K562 (cell line): ENCODE results near the gene TCEAL8. TPM values are rescaled to one million over a fixed set of nuclear protein-coding genes. Genes with fewer than 3 reads are reported as not detected.

Source experiments
- ATAC-seq: fragments of 200-7000 bp; cut with Tn5 transposase; 3 replicates; pipeline ENCODE4 v1.9.1; 2020; ENCODE audit warnings: moderate library complexity
- Bru-seq: library from RNA; stranded (reverse); fragments of 400-500 nt; gene quantifications from one replicate; lab custom pipeline; 2021; lab: Mats Ljungman, UMichigan
- BruChase-seq, 2 experiments: library from RNA; stranded (reverse); fragments of 400-500 nt; gene quantifications; one replicate each; lab custom pipeline; 2021; lab: Mats Ljungman, UMichigan
- BruUV-seq: library from RNA; stranded (reverse); fragments of 400-500 nt; replicated peaks from 2 replicates; lab custom pipeline; 2021; lab: Mats Ljungman, UMichigan
- CTCF ChIA-PET: fragments of 300-600 bp; formaldehyde crosslinking; extraction: SDS; loops from one replicate; lab custom pipeline; 2021; ENCODE audit warnings: low intra/inter-chr PET ratio; lab: Yijun Ruan, JAX
- POLR2A ChIA-PET: fragments of 300-600, 350-650 bp; sonication (Branson Sonifier 250); formaldehyde crosslinking; extraction: SDS; loops from one replicate; lab custom pipeline; 2021; ENCODE audit warnings: antibody characterized with exemption, inconsistent platforms; lab: Yijun Ruan, JAX
- DNase-seq, 4 experiments: peaks; one replicate each; pipeline versions ENCODE4 v3.0.0 to v3.0.0-alpha.2; 2011 to 2018; ENCODE audit warnings: low spot score in 3 of 4, mixed read lengths in 3 of 4; ENCODE audit errors: extremely low read depth in 1 of 4
- FAIRE-seq: peaks from 2 replicates; lab custom pipeline; 2011; peaks lifted over from hg19 to GRCh38; lab: Jason Lieb, UNC
- H2AFZ ChIP-seq: 2 replicates; pipeline ENCODE4 v1.6.0; 2011; ENCODE audit warnings: low read depth, low read length, control low read depth, inconsistent platforms
- H3K27ac ChIP-seq: fragments of 200-600 bp; 3 replicates; pipeline ENCODE4 v1.8.0; 2011; ENCODE audit warnings: low read depth, mild to moderate bottlenecking, control low read depth, inconsistent platforms, low read length, moderate library complexity, mixed read lengths; ENCODE audit errors: extremely low read depth
- H3K27me3 ChIP-seq, 2 experiments: fragments of 300-600 bp in 1 of 2; 2 replicates in 1 of 2; 3 replicates in 1 of 2; pipeline versions ENCODE4 v1.6.0 to v1.8.0; 2011; ENCODE audit warnings: inconsistent platforms in 2 of 2, low read length in 2 of 2, mild to moderate bottlenecking in 1 of 2, mixed read lengths in 1 of 2, moderate library complexity in 1 of 2; ENCODE audit not compliant: control insufficient read depth in 2 of 2, insufficient read depth in 2 of 2
- H3K36me3 ChIP-seq: fragments of 300-600 bp; 3 replicates; pipeline ENCODE4 v1.8.0; 2011; ENCODE audit warnings: mild to moderate bottlenecking, low read length, inconsistent platforms; ENCODE audit not compliant: control insufficient read depth, insufficient read depth
- H3K4me1 ChIP-seq, 2 experiments: fragments of 200-600 bp in 1 of 2; replicated peaks in 1 of 2; 2 replicates in 1 of 2; 3 replicates in 1 of 2; pipeline versions ENCODE4 v1.5.1 to v1.8.0; 2011; ENCODE audit warnings: inconsistent platforms in 2 of 2, low read length in 2 of 2, mild to moderate bottlenecking in 1 of 2, mixed read lengths in 1 of 2, moderate library complexity in 1 of 2; ENCODE audit not compliant: control insufficient read depth in 2 of 2, insufficient read depth in 2 of 2
- H3K4me2 ChIP-seq: 2 replicates; pipeline ENCODE4 v1.6.1; 2011; ENCODE audit warnings: low read length, control low read depth, inconsistent platforms, mixed read lengths; ENCODE audit not compliant: insufficient read depth
- H3K4me3 ChIP-seq: fragments of 200-600 bp; sonication (generic), shearing (Covaris generic); 2 replicates; pipeline ENCODE4 v1.5.1; 2016; ENCODE audit warnings: control low read depth, inconsistent platforms
- H3K79me2 ChIP-seq: fragments of 200-600 bp; 3 replicates; pipeline ENCODE4 v1.8.0; 2011; ENCODE audit warnings: low read length, inconsistent platforms; ENCODE audit not compliant: control insufficient read depth, insufficient read depth
- H3K9ac ChIP-seq, 2 experiments: 2 replicates each; pipeline versions ENCODE4 v1.6.0 to v1.6.1; 2011; ENCODE audit warnings: low read depth in 2 of 2, low read length in 2 of 2, control low read depth in 1 of 2, inconsistent platforms in 1 of 2, mild to moderate bottlenecking in 1 of 2, mixed read lengths in 1 of 2; ENCODE audit not compliant: insufficient read depth in 1 of 2
- H3K9me1 ChIP-seq: one replicate; pipeline ENCODE4 v1.6.0; 2011; ENCODE audit warnings: inconsistent platforms, mild to moderate bottlenecking, low read length, moderate library complexity; ENCODE audit not compliant: control insufficient read depth, insufficient read depth
- H3K9me3 ChIP-seq: replicated peaks from 2 replicates; pipeline ENCODE4 v1.5.1; 2011; ENCODE audit warnings: low read depth, low read length, inconsistent platforms; ENCODE audit not compliant: control insufficient read depth, insufficient read depth
- H4K20me1 ChIP-seq: replicated peaks from 2 replicates; pipeline ENCODE4 v1.6.1; 2011; ENCODE audit warnings: low read length, inconsistent platforms, mixed read lengths; ENCODE audit not compliant: control insufficient read depth, insufficient read depth
- JUNB ChIP-seq: fragments of 450-650 bp; formaldehyde crosslinking; conservative IDR thresholded peaks from 2 replicates; pipeline ENCODE4 v1.4.0; 2020; ENCODE audit warnings: mild to moderate bottlenecking
- PBX2 ChIP-seq, 2 experiments: IDR thresholded peaks in 1 of 2; conservative IDR thresholded peaks in 1 of 2; 2 replicates each; pipeline ENCODE4 v1.6.1; 2016; ENCODE audit warnings: low read depth in 2 of 2, mild to moderate bottlenecking in 1 of 2, missing compliant biosample characterization in 1 of 2, missing genetic modification characterization in 1 of 2, moderate library complexity in 1 of 2
- POLR2AphosphoS5 ChIP-seq: IDR thresholded peaks from 2 replicates; pipeline ENCODE4 v1.6.1; 2011; ENCODE audit warnings: mild to moderate bottlenecking, low read depth, low read length, moderate library complexity; ENCODE audit not compliant: control insufficient read depth, insufficient read depth
- POLR2G ChIP-seq: fragments of 200-400 bp; formaldehyde crosslinking; IDR thresholded peaks from 2 replicates; pipeline ENCODE4 v1.6.1; 2017; ENCODE audit warnings: low read depth, mild to moderate bottlenecking, antibody characterized with exemption, low read length, moderate library complexity
- TOE1 ChIP-seq, 2 experiments: fragments of 450-650 bp in 1 of 2; sonication (generic) in 1 of 2; formaldehyde crosslinking in 1 of 2; IDR thresholded peaks; 2 replicates each; pipeline versions ENCODE4 v1.7.1 to v1.8.0; 2016 to 2022; ENCODE audit warnings: borderline replicate concordance in 2 of 2, mild to moderate bottlenecking in 2 of 2, antibody characterized with exemption in 1 of 2, inconsistent platforms in 1 of 2, low read depth in 1 of 2, missing genetic modification reagents in 1 of 2, moderate library complexity in 1 of 2
- ZBTB17 ChIP-seq: fragments of 450-650 bp; formaldehyde crosslinking; IDR thresholded peaks from 2 replicates; pipeline ENCODE4 v1.4.0; 2020; ENCODE audit warnings: mild to moderate bottlenecking
- ZEB2 ChIP-seq: fragments of 450-650 bp; IDR thresholded peaks from 2 replicates; pipeline ENCODE4 v1.6.1; 2016
- ZFP1 ChIP-seq: fragments of 450-650 bp; formaldehyde crosslinking; IDR thresholded peaks from 2 replicates; pipeline ENCODE4 v1.4.0; 2020; ENCODE audit warnings: mild to moderate bottlenecking, mixed read lengths
- ZNF282 ChIP-seq: sonication (generic); formaldehyde crosslinking; IDR thresholded peaks from 2 replicates; pipeline ENCODE4 v1.8.1; 2023; ENCODE audit warnings: missing genetic modification reagents
- ZNF384 ChIP-seq: IDR thresholded peaks from 2 replicates; pipeline ENCODE4 v1.6.1; 2012; ENCODE audit warnings: low read depth, low read length, improper control_type of control experiment
- WGBS: fragments of 100-300 bp; shearing (Covaris generic); methylation state at CpG from one replicate; pipeline ENCODE4 v1.1.6; 2016; ENCODE audit warnings: low coverage, mixed read lengths; ENCODE audit not compliant: insufficient coverage; ENCODE audit errors: missing lambda C conversion rate; 5-methylcytosine and 5-hydroxymethylcytosine counted together
- in situ Hi-C: fragments of 300-500 bp; cut with MboI; formaldehyde crosslinking; loops from 4 replicates; pipeline ENCODE4 v1.15.0; 2018; ENCODE audit warnings: inconsistent platforms, mixed read lengths
- intact Hi-C: fragments of 100-400 bp; cut with micrococcal nuclease; formaldehyde crosslinking; loops from 2 replicates; pipeline ENCODE4 v1.14.2; 2022
- long read RNA-seq, 3 experiments: library from polyadenylated mRNA in 2 of 3; library from RNA in 1 of 3; unstranded in 2 of 3; stranded (forward) in 1 of 3; transcript quantifications; one replicate each; pipeline ENCODE4 v2.0.0, GENCODE V29; 2019 to 2022
- polyA minus RNA-seq, 3 experiments: library from RNA; depleted of rRNA, polyadenylated mRNA; stranded (reverse); fragments of >200 nt; gene quantifications; 2 replicates each; pipeline ENCODE4 v1.2.3, GENCODE V29; 2011
- polyA plus RNA-seq, 8 experiments: library from polyadenylated mRNA; depleted of rRNA in 4 of 8; stranded (reverse) in 5 of 8; unstranded in 3 of 8; fragments of >200 nt; fragmentation: Nextera tagmentation in 2 of 8; fragmentation: Illumina TruSeq in 1 of 8; extraction: Ambion mirVana in 2 of 8; extraction: Trizol in 1 of 8; gene quantifications; 2 replicates each; pipeline versions ENCODE4 v1.2.1 to v1.2.3, GENCODE V29; 2011 to 2014; ENCODE audit warnings: inconsistent platforms in 1 of 8, missing spikeins in 1 of 8
- total RNA-seq, 7 experiments: library from RNA; depleted of rRNA in 6 of 7; stranded (reverse); fragments of >200 nt in 6 of 7; fragmentation: Illumina TruSeq in 2 of 7; extraction: Trizol in 2 of 7; gene quantifications; 2 replicates each; pipeline versions ENCODE4 v1.2.1 to v1.2.3, GENCODE V29; 2011 to 2021; ENCODE audit warnings: low replicate concordance in 1 of 7
- TF ChIP-seq, protein P1 (sequence below): fragments of 450-650 bp; IDR thresholded peaks from 2 replicates; pipeline ENCODE4 v1.6.1; 2016

The TCEAL8 gene, protein sequence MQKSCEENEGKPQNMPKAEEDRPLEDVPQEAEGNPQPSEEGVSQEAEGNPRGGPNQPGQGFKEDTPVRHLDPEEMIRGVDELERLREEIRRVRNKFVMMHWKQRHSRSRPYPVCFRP
- 7.6 and 17.8 TPM in 2 replicates for total RNA-seq (2011; cell fraction: chromatin; rRNA removed; ENCODE audit: low replicate concordance)
- total RNA-seq (2011; cell fraction: nucleolus; rRNA removed): 4.7 and 5.3 TPM in 2 replicates
- total RNA-seq (2011; cell fraction: nucleoplasm; rRNA removed): 9.1 and 16.0 TPM in 2 replicates
- 63.3 and 82.6 TPM in 2 replicates for total RNA-seq (2014; rRNA removed)
- 106 and 120 TPM in 2 replicates for total RNA-seq (2014; rRNA removed; fragmentation: Illumina TruSeq; extraction: Trizol)
- 75.7 and 84.5 TPM in 2 replicates for total RNA-seq (2015; rRNA removed; fragmentation: Illumina TruSeq; extraction: Trizol)
- total RNA-seq (2021): 47.8 and 49.0 TPM in 2 replicates
- polyA plus RNA-seq (2011; rRNA removed): 61.1 and 66.3 TPM in 2 replicates
- 8.5 and 33.0 TPM in 2 replicates for polyA plus RNA-seq (2011; cell fraction: cytosol; rRNA removed)
- 5.0 and 15.6 TPM in 2 replicates for polyA plus RNA-seq (2011; cell fraction: nucleus; rRNA removed)
- 52.8 and 85.4 TPM in 2 replicates for polyA plus RNA-seq (2012)
- 94.0 and 110 TPM in 2 replicates for polyA plus RNA-seq (2014; fragmentation: Illumina TruSeq; extraction: Trizol)
- 100 to 1,000 TPM; 153 to 178 TPM for polyA plus RNA-seq (2014; fragmentation: Nextera tagmentation; extraction: Ambion mirVana)
- polyA plus RNA-seq (2014; rRNA removed): 82.4 and 101 TPM in 2 replicates
- 27.1 and 39.1 TPM in 2 replicates for polyA minus RNA-seq (2011; rRNA and poly(A)+ RNA removed)
- 12.5 and 12.8 TPM in 2 replicates for polyA minus RNA-seq (2011; cell fraction: cytosol; rRNA and poly(A)+ RNA removed)
- polyA minus RNA-seq (2011; cell fraction: nucleus; rRNA and poly(A)+ RNA removed): 3.6 and 10.7 TPM in 2 replicates
- percentile 91 among the genes with signal in this experiment for Bru-seq, nascent RNA
- BruChase-seq, experiment 1, labeled RNA remaining after a 2-hour chase: percentile 89 among the genes with signal in this experiment
- percentile 94 among the genes with signal in this experiment for BruChase-seq, experiment 2, labeled RNA remaining after a 6-hour chase
- long read RNA-seq, experiment 1, transcript TCEAL8-201 (2 exons, 1,131 nt): minor isoform, 6 of 83 reads
- long read RNA-seq, experiment 1, transcript TCEAL8-202 (3 exons, 1,222 nt): major isoform, 50 of 83 reads
- long read RNA-seq, experiment 1, partial matches to known transcripts: 6 of 83 reads
- long read RNA-seq, experiment 1, other reads (novel, unspliced or antisense): 21 of 83 reads
- long read RNA-seq, experiment 2, transcript TCEAL8-202 (3 exons, 1,222 nt): major isoform, 24 of 47 reads
- long read RNA-seq, experiment 2, partial matches to known transcripts: 0 of 47 reads
- long read RNA-seq, experiment 2, other reads (novel, unspliced or antisense): 19 of 47 reads
- long read RNA-seq, experiment 3, transcript TCEAL8-202 (3 exons, 1,222 nt): major isoform, 39 of 47 reads
- long read RNA-seq, experiment 3, transcript TCEAL8-201 (2 exons, 1,131 nt): minor isoform, 6 of 47 reads
- long read RNA-seq, experiment 3, partial matches to known transcripts: 0 of 47 reads
- long read RNA-seq, experiment 3, other reads (novel, unspliced or antisense): 2 of 47 reads

DNA sequence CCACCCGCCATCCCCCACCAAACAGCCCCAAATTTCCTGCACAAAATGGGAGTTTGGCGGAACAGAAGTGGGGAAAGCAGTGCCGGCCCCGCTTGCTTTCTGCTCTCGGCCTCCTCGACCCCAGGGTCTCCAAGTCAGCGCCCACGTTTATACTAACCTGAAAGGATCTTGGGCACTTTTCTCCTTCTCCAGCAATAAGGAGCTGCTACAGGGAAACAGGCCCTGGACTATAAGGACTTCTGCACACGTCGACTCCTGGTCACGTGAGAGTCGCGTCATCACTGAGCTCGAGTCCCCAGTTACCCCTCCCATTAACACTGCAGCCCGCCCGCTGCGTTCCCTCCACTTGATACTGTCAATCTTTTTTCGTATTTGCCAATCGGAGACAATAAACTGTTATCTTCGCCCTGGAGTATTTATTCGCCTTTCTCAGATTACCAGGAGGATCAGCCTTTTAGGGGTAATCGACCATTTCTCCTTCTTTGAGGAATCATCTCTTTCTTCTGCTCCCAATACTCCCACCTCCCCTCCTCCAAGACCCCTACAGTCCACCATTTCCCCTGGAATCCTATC lies at the start of gene TCEAL8:
Gene TCEAL8 (minus strand): TSS at position 235 of the 573 bp plus-strand sequence. CDS start 1,176 bp downstream, outside the sequence.
- BruUV-seq: no TSS peak
- Histone ChIP-seq H3K4me3 (peak within 1 kb of the TSS; percentile 60), H3K79me2 (peaks cover 30% of the 10 kb centered on the region), H2AFZ (peak within 1 kb of the TSS; percentile 97), H3K36me3 (peaks cover 13% of the 10 kb centered on the region; the same call in 2 of the 3 replicates), H3K9ac (peak within 1 kb of the TSS; percentile 55 to 90), H3K27me3 (no peaks in the 10 kb centered on the region), H3K4me2 (peak within 1 kb of the TSS; percentile 95), H3K9me1 (no peaks in the 10 kb centered on the region), H3K4me1 (peaks cover 6 to 43% of the 10 kb centered on the region in 2 experiments; a peak in 4 of 5 replicates), H3K27ac (peak within 1 kb of the TSS; percentile 79), H4K20me1 (no peaks in the 10 kb centered on the region), H3K9me3 (no peaks in the 10 kb centered on the region)
- ATAC-seq: peak; percentile 87
- CTCF ChIA-PET: no interaction called here
- in situ Hi-C loops: no loop called here
- POLR2A ChIA-PET: no interaction called here
- peak; percentile 87 for FAIRE-seq
- WGBS: 0% methylated on average over 19 of the region's 22 CpGs
- intact Hi-C loops: loop anchor here (5.0 kb wide), 1 partner anchor 303 kb away; no protein-coding TSS in a partner anchor
- peak; percentile 75 to 89 (median 79) for DNase-seq
- TF ChIP-seq TOE1 (IDR thresholded peaks at IDR 0.05; ENCODE audit: borderline replicate concordance): peak; percentile 94
- TF ChIP-seq TOE1 (CRISPR knock-in tag; IDR thresholded peaks at IDR 0.05; ENCODE audit: borderline replicate concordance, low read depth): no peak
- TF ChIP-seq ZNF384: no peak
- no peak for TF ChIP-seq ZEB2
- TF ChIP-seq ZNF282 (CRISPR knock-in tag): no peak
- no peak for TF ChIP-seq ZFP1 (CRISPR knock-in tag)
- no peak for TF ChIP-seq ZBTB17 (CRISPR knock-in tag)
- TF ChIP-seq POLR2AphosphoS5: peak; percentile 37; the same call in 1 of the 2 replicates
- TF ChIP-seq JUNB (CRISPR knock-in tag): no peak
- TF ChIP-seq PBX2 (CRISPR knock-in tag; IDR thresholded peaks at IDR 0.05; ENCODE audit: low read depth): no peak
- peak; percentile 47; the same call in 1 of the 2 replicates for TF ChIP-seq PBX2 (tag; conservative IDR thresholded peaks at IDR 0.05; ENCODE audit: low read depth)
- TF ChIP-seq, protein P1, sequence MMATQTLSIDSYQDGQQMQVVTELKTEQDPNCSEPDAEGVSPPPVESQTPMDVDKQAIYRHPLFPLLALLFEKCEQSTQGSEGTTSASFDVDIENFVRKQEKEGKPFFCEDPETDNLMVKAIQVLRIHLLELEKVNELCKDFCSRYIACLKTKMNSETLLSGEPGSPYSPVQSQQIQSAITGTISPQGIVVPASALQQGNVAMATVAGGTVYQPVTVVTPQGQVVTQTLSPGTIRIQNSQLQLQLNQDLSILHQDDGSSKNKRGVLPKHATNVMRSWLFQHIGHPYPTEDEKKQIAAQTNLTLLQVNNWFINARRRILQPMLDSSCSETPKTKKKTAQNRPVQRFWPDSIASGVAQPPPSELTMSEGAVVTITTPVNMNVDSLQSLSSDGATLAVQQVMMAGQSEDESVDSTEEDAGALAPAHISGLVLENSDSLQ: peak; percentile 88
- TF ChIP-seq POLR2G: no peak
